NCI-H69 (cell line): ENCODE measurements around the gene TMEM255B.
A peak's percentile ranks its signal among the peaks of the same experiment; 100 is the strongest.

Source experiments
- DNase-seq: peaks from one replicate; lab custom pipeline; 2025; lab: John Stamatoyannopoulos, UW

TMEM255B gene

GRCh38 chr13:113849546-113849945 lies 90.5 kb downstream of the TMEM255B start:
- DNase-seq = no peak

- DNase-seq = no peak
Observed at GRCh38 chr13:113849981-113850721, 91.1 kb downstream of the TMEM255B start.

- DNase-seq = no peak
Observed at GRCh38 chr13:113850722-113851479, 91.9 kb downstream of the TMEM255B start.

DNA sequence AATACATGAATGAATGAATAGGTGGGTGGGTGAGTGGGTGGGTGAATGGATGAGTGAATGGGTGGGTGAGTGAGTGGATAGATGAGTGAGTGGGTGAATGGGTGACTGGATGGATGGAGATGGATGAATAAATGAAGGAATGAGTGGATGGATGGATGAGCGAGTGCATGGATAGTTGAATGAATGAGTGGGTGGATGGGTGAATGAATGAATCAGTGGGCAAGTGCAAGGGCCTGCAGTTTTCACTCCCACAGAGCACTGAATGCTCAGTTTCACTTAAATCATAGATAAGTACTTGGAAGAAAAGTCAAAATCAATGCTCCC lies 92.4 kb downstream of the TMEM255B start:
- DNase-seq = no peak

DNA sequence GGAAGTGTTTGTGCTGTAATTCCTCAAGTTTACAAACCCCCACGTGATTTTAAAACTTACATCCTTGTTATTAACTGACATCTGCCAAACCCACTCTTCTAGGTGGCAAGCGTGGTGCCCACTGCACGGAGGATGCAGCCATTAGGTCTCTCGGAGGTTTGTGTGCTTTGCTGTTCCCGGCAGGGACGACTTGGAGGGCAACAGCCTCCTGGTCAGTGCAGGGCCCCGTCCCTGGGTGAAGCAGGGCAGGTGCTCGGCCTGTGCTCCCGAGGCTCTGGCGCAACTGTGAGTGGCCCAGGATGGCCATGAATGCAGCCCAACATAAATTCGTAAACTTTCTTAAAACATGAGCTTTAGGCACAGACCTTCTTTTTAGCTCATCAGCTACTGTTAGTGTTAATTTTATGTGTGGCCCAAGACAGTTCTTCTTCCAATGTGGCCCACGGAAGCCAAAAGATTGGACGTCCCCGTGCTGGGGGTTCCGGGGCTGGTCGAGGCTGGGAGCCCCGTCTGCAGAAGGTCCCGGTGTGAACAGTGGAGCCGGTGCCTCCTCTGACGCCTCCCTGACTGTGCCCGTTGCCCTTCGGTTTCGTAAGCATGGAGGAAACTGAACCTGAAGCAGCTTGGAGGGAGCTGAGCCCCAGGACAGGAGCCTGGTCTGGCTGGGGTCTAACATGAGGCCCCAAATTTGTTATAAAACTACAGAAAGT lies 93.0 kb downstream of the TMEM255B start:
- DNase-seq = no peak

- DNase-seq = no peak
Observed at GRCh38 chr13:113852536-113853517, 93.8 kb downstream of the TMEM255B start.

GRCh38 chr13:113853518-113854237 lies 94.7 kb downstream of the TMEM255B start:
- DNase-seq = no peak

GRCh38 chr13:113854238-113855011 lies 95.4 kb downstream of the TMEM255B start:
- no peak for DNase-seq

DNA sequence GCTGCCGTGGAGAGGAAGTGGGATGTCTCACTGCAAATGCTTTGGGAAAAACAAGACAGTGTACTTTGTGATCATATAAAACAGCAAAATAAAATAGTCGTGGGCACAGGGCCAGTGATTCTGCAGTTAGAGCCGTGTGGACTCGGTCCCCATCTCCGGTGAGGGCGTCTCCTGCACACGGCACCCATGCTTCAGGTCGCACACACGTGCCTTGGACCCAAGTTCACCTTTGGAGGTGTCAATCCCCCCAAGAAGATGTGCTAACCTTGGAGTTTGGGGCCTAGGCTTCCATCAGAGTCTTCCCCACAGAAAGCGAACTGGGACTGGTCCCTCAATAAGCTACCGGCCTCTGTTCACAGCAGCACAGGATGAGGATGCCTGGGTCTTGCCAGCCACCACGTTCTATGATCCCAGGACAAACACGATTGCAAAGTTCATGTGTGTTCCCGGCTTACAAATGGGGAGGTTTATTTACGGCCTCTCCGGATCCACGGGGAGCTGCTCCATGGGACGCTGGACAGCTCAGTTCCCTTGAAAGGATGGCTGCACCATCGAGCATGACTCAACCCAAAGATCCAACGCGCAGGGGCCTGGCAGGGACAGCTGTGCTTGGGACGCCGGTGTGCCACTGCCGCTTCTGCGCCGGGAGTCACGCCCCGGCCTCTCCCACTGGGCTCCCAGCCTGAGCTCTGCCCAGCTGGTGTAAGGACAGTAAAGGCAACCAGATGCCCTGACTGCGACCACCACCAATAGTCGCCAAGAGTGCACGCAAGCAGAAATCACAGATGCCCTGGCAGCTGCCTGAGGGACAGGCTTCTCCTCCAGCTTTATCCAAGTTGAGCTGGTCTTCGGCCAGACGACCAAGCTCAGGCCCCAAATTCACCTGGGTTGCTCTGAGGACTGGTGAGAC lies 96.2 kb downstream of the TMEM255B start:
- DNase-seq = no peak

DNA sequence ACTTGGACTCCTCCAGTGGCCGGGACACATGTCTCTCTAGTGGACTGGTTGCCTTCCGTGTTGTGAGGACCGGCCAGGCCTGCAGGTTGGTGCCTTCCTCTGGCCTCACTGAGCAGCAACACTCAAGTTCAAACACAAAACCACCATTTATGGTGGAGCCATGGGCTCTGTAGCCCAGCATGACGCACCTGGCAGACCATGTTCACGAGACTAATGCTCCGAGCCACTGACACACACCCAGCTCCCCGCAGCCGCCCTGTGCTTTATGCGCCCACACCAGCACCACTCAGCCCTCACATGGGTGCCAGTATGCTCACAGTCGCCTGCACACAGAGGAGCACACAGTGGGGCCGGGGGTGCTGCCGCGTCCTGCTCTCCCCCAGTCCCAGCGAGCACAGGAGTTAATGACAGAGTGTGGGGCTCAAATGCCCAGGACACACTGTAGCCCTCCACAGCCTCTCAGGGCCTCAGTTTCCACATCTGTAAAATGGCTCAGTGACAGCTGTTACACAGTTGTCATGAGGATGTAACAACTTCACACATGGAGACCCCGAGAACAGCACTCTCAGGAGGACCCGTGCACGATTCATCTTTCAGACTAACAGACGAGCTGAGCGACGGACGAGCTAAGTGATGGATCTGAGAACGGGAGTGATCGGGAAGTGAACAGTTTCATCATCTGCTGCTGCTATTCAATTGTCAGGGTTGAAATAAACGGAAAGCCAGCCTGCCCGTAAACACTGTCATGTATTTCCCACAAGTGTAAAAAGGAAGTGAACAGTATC lies 97.1 kb downstream of the TMEM255B start:
- DNase-seq = no peak

DNA sequence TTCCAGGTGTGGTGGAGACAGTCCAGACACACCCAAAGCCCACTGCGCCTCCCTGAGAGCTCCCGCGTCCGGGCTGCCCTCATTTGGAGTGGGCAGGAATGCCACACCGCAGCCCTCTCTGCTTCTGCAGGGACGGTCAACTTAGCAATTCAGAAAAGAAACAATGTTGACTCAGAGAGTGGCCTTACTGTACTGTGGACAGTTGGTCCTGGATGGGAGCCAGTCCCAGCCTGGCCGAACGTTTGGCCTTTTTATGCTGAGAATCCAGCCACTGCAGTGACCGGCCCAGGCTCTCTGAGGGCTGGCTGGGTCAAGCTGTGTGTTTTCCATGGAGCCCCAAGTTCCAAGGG lies 97.7 kb downstream of the TMEM255B start:
- DNase-seq = no peak

DNA sequence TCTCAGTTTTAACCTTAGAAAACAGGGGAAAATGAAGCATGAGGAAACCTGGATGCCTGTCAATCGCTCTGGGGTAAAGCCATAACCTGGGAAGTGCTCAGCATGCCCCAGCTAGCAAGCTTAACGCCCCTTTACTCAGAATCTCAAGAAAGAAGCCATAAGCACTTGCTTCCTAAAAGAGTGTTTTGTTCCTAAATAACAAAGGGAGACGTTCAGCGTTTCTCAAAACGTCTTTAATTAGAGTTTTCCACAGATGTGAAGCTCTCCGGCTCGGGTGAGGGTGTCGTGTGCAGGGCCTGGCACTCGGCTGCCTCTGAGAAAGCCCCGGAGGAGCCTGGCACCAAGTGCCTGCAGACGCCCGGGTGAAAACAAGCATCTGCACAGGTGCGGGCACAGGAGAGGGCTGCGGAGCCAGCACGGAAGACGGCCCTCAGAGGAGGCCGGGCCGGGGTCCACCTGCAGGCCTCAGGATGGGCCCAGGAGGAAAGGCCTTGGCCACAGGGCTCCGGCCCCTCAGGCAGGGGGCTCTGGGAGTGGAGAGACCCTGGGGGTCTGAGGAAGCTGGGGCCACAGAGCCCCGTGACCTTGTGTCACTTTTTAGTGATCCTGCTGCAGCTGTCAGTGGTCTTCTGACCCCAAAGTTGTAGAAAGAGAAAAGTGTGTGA lies 98.6 kb downstream of the TMEM255B start:
- DNase-seq = no peak

GRCh38 chr13:113859311-113860050 lies 100.5 kb downstream of the TMEM255B start:
- no peak for DNase-seq

DNA sequence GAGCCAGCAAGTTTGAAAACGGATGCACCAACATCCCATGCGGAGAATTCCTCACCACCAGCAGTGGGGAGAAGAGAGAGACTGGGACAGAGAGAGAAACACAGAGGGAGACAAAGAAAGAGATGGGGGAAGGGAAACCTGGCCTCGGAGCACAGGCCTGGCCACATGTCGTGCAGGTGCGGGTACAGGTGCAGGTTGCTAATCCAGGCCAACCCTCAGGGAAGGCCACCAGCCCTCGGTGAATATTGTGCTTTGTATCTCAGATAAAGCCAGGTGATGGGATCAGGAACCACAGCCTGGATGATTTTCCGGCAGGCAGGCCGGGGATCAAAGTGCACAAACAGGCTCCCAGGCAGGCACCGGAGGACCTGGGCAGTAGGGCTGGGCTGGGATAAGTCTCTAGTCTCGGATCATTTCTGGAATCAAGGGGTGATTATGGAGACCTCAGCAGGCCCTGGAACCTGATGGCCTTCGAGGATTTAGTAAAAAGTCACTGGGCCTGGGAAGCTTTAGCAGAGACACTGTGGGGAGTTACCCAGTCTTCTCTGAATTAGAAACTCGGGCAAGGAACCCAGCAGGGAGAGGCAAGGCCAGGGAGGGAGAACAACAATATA lies 101.1 kb downstream of the TMEM255B start:
- no peak for DNase-seq

DNA sequence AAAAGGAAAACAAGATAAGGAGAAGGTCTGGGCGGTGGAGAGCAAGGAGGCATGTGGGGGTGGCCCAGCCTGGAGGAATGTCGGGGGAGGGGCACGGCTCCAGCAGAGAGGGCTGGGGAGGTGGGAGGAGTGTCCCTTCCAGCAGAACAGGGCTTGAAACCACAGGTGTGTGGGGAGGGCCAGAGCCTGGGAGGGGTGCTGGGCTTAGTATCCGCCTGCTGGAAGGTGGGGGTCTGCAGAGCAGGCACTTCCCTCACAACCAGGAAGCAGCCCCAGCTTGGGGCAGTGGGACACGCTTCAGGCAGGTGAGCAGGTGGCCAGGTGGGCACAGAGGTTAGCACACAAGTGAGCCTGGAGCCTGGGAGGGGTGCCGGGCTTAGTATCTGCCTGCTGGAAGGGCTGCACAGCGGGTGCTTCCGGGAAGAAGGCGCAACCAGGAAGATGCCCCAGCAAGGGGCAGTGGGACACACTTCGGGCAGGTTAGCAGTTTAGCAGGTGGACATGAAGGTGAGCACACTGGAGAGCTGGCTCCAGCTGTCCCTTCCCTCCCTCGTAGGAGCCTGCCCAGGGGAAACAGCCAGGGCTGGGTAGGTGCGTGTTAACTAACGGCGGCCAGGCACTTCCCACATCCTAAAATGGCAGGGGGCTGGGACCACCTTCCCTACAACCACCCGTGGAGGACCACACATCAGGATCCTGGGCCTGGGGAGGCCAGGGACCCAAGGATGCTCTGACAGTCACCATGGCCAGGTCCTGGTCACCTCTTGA lies 101.8 kb downstream of the TMEM255B start:
- peak; percentile 15 for DNase-seq

DNA sequence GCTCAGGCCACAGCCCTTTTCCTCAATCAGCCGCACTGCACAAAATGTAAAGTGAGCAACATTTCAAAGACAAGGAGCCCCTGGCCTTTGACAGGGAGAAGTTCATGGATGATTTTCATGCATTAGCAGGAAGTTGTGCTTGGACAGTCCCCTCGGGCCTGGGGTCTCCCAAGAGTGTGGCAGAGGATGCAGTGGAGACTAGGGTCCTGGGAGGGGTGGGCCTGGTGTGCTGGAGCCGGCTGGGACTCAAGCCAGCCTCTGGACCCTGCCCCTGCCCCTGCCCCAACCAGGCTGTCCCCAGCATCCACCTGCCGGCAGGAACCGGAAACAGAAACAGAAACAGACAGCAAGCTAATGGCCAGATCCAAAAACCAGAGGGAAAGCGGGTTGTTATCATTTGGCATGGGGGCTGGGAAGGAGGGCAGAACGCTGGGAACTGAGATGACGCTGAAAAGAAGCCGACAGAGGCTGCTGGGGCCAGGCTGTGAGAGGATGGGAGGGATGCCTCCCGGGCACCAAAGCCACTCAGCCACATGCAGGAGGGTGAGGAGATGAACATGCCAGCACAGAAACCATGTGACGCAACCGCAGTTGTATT lies 102.5 kb downstream of the TMEM255B start:
- no peak for DNase-seq
